Prostate gland (tissue), 2 donors: ENCODE results near the gene MTCH1. TPM values are rescaled to one million over a fixed set of nuclear protein-coding genes. Genes with fewer than 3 reads are reported as not detected.

Experiments
- DNase-seq: peaks from one replicate; pipeline ENCODE4 v3.0.0-alpha.2; 2019; ENCODE audit warnings: low spot score
- H3K27ac ChIP-seq, 2 donors: fragments of 200-600 bp; sonication (generic); 2 replicates each; pipeline ENCODE4 v1.5.1; 2017 to 2019
- H3K27me3 ChIP-seq: fragments of 200-600 bp; sonication (generic); replicated peaks from 2 replicates; pipeline ENCODE4 v1.5.1; 2019; ENCODE audit not compliant: insufficient read depth
- H3K36me3 ChIP-seq, 2 donors: fragments of 200-600 bp; sonication (generic); 1 replicate in 1 of 2; 2 replicates in 1 of 2; pipeline versions ENCODE4 v1.5.1 to v1.8.1; 2017 to 2019
- H3K4me1 ChIP-seq: fragments of 200-600 bp; sonication (generic); replicated peaks from 2 replicates; pipeline ENCODE4 v1.5.1; 2019
- H3K4me3 ChIP-seq, 2 donors: fragments of 200-600 bp; sonication (generic); 2 replicates each; pipeline ENCODE4 v1.5.1; 2017 to 2019
- H3K9me3 ChIP-seq: fragments of 200-600 bp; sonication (generic); 2 replicates; pipeline ENCODE4 v1.5.1; 2017
- POLR2A ChIP-seq: fragments of 450-650 bp; IDR thresholded peaks from one replicate; pipeline ENCODE4 v1.6.1; 2016; ENCODE audit warnings: antibody characterized with exemption, mild to moderate bottlenecking
- POLR2AphosphoS5 ChIP-seq: sonication (generic); formaldehyde crosslinking; IDR thresholded peaks from one replicate; pipeline ENCODE4 v1.6.1; 2017; ENCODE audit warnings: antibody characterized with exemption
- WGBS: methylation state at CpG from one replicate; pipeline ENCODE4 v1.1.5; 2018; 5-methylcytosine and 5-hydroxymethylcytosine counted together
- intact Hi-C: fragments of 100-400 bp; cut with DNase I; formaldehyde crosslinking; loops from one replicate; pipeline ENCODE4 v1.14.2; 2022
- total RNA-seq, 2 donors: library from RNA; depleted of rRNA; stranded (reverse); fragments of >200 nt; gene quantifications; one replicate each; pipeline ENCODE4 v1.1.0, GENCODE V29; 2016
- TF ChIP-seq, protein P1 (sequence below), 4 experiments: fragments of 200-600 bp in 2 of 4; fragments of 450-650 bp in 2 of 4; sonication (generic) in 2 of 4; IDR thresholded peaks; 1 replicate in 3 of 4; 2 replicates in 1 of 4; pipeline ENCODE4 v1.5.1; 2016 to 2019; ENCODE audit warnings: antibody characterized with exemption in 4 of 4, mild to moderate bottlenecking in 2 of 4, moderate library complexity in 2 of 4

Gene MTCH1
- total RNA-seq, 2 donors from 2014 or later = 269 to 367 TPM

DNA sequence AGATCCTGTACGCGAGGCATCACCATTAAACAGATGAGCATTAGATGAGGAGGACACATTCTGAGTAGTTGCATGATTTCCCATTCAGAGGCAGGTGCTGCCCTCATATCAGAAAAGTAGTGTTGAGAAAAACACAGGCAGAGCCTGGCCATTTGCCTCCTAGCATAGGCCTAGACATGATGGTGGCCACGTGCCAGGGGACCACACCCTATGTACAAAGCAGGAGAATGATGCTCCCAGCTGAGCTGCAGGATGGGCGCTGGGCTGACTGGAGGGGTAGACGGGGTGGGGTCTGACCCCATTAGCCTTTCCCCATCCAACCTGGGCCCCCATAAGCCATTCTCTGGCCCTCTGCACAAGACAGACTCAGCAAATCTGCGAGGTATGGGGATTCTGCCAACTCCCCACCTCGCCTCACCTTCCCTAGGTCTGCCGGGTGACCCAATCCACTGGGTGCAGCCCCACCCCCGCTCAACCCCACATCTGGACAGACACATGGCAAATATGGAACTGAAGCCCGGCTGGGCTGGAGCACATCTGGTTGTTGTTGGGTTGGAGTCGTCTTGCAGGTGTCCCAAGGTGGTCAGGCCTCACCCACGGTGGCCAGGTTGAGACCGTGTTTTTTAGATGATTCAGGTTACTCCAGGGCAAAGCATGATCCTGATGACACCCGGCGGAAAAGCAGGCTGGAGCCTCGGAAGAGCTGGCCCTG lies 17.6 kb downstream of the MTCH1 start:
- H3K27me3 ChIP-seq = no peaks in the 10 kb centered on the region
- TF ChIP-seq POLR2A (no peak), POLR2AphosphoS5 (no peak)
- TF ChIP-seq, protein P1, sequence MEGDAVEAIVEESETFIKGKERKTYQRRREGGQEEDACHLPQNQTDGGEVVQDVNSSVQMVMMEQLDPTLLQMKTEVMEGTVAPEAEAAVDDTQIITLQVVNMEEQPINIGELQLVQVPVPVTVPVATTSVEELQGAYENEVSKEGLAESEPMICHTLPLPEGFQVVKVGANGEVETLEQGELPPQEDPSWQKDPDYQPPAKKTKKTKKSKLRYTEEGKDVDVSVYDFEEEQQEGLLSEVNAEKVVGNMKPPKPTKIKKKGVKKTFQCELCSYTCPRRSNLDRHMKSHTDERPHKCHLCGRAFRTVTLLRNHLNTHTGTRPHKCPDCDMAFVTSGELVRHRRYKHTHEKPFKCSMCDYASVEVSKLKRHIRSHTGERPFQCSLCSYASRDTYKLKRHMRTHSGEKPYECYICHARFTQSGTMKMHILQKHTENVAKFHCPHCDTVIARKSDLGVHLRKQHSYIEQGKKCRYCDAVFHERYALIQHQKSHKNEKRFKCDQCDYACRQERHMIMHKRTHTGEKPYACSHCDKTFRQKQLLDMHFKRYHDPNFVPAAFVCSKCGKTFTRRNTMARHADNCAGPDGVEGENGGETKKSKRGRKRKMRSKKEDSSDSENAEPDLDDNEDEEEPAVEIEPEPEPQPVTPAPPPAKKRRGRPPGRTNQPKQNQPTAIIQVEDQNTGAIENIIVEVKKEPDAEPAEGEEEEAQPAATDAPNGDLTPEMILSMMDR (IDR thresholded peaks at IDR 0.05) = no peak
- no peak overlapping the region for H3K27ac ChIP-seq
- H3K4me3 ChIP-seq = no peak overlapping the region
- H3K36me3 ChIP-seq = peaks cover 21 to 27% of the 10 kb centered on the region in 2 donors
- no peaks in the 10 kb centered on the region for H3K4me1 ChIP-seq
- no peaks in the 10 kb centered on the region for H3K9me3 ChIP-seq
- intact Hi-C loops = no loop called here
- peak; percentile 54 for DNase-seq
- WGBS = 70% methylated on average over 16 of the region's 16 CpGs

DNA sequence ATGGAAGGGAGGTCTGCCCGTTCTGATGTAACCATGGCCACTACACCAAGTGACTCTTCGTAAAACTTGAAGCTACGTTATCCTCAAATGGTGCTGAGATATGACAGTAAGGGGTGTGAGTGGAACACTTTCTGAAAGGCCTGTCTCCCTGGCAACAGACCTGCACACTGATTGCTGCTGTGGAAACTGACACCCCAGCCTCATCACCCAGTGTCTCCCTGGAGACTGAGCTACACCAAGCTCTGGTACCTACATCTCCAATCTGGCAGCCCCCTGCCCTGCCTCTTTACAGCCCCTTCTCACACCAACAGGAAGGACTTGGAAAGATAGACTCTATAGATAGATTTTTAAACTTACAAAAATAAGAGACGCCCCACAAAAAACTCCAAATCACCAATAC lies 18.2 kb downstream of the MTCH1 start:
- Histone ChIP-seq H3K27me3 (no peaks in the 10 kb centered on the region), H3K36me3 (peaks cover 20 to 27% of the 10 kb centered on the region in 2 donors), H3K27ac (no peak overlapping the region), H3K4me1 (no peaks in the 10 kb centered on the region), H3K4me3 (no peak overlapping the region), H3K9me3 (no peaks in the 10 kb centered on the region)
- WGBS = 84% methylated on average over 4 of the region's 4 CpGs
- no peak for DNase-seq
- TF ChIP-seq, protein P1 (IDR thresholded peaks at IDR 0.05) = no peak
- TF ChIP-seq POLR2A (no peak), POLR2AphosphoS5 (no peak)
- intact Hi-C loops = no loop called here

DNA sequence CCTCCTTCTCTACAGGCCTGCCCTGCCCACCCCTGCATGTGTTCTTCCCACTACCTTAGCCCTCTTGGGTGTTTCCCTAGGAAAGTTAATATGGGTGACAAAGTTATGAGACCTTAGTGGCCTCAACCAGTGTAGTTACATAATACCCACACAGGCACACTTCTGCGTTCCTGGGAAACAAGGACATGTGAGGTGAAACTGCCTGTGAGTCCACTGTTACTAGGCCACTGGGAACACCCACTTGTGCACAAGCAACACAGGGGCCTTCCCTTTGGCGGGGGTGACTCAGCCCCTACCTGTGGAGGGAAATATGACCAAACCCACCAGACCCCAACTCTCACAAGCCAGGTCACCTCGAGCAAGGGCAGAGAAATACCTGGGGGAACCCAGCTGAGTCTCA lies 18.7 kb downstream of the MTCH1 start:
- WGBS = 65% methylated on average over 3 of the region's 3 CpGs
- Histone ChIP-seq H3K4me1 (no peaks in the 10 kb centered on the region), H3K4me3 (no peak overlapping the region), H3K27me3 (no peaks in the 10 kb centered on the region), H3K9me3 (no peaks in the 10 kb centered on the region), H3K36me3 (peaks cover 19 to 27% of the 10 kb centered on the region in 2 donors), H3K27ac (no peak overlapping the region)
- TF ChIP-seq, protein P1 (IDR thresholded peaks at IDR 0.05) = no peak
- no peak for TF ChIP-seq POLR2A
- no peak for TF ChIP-seq POLR2AphosphoS5
- DNase-seq = no peak
- intact Hi-C loops = no loop called here

DNA sequence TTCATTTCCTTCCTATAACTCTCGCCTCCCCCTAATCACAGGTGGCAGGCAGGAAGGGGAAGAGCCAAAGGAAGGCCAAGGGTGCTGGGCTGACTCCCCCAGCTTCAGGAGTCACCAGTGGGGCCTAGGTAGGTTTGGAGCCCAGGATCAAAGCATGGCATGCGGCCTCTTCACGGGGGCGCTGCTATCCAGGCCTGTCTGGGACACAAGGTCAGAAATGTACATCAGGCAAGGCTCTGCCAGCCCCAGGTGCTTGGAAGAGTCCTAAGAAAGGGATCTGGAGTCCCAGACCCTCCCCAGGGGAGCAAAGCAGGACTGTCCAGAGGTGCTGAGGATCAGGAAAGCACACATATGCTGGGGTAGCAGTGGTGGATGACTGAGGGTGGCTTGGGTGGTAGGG lies 21.1 kb downstream of the MTCH1 start:
- Histone ChIP-seq H3K9me3 (no peaks in the 10 kb centered on the region), H3K4me3 (no peak overlapping the region), H3K36me3 (peaks cover under 1 to 22% of the 10 kb centered on the region in 2 donors), H3K27me3 (no peaks in the 10 kb centered on the region), H3K27ac (no peak overlapping the region), H3K4me1 (no peaks in the 10 kb centered on the region)
- no peak for DNase-seq
- TF ChIP-seq POLR2A = no peak
- TF ChIP-seq, protein P1 (IDR thresholded peaks at IDR 0.05) = no peak
- TF ChIP-seq POLR2AphosphoS5 = no peak
- intact Hi-C loops = no loop called here
- WGBS = 84% methylated on average over 4 of the region's 4 CpGs

DNA sequence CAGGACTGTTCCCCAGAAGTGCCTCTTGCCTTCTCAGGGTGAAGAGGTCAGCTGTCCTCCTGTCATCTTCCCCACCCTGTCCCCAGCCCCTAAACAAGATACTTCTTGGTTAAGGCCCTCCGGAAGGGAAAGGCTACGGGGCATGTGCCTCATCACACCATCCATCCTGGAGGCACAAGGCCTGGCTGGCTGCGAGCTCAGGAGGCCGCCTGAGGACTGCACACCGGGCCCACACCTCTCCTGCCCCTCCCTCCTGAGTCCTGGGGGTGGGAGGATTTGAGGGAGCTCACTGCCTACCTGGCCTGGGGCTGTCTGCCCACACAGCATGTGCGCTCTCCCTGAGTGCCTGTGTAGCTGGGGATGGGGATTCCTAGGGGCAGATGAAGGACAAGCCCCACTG lies 21.6 kb downstream of the MTCH1 start:
- intact Hi-C loops = no loop called here
- DNase-seq = no peak
- Histone ChIP-seq H3K9me3 (no peaks in the 10 kb centered on the region), H3K4me3 (no peak overlapping the region), H3K4me1 (no peaks in the 10 kb centered on the region), H3K27me3 (no peaks in the 10 kb centered on the region), H3K27ac (no peak overlapping the region), H3K36me3 (peaks cover 0 to 16% of the 10 kb centered on the region in 2 donors)
- no peak for TF ChIP-seq POLR2AphosphoS5
- TF ChIP-seq POLR2A = no peak
- TF ChIP-seq, protein P1 (IDR thresholded peaks at IDR 0.05) = no peak
- WGBS = 79% methylated on average over 6 of the region's 6 CpGs
